GM12874 (cell line): ENCODE measurements around the gene LENG1.

ENCODE experiments used
- CTCF ChIP-seq: IDR thresholded peaks from 2 replicates; pipeline ENCODE4 v1.5.1; 2011; ENCODE audit warnings: low read depth, mild to moderate bottlenecking, control low read depth, low read length, moderate library complexity; ENCODE audit not compliant: insufficient read depth

The LENG1 gene

GRCh38 chr19:54128796-54129616 lies 30.5 kb downstream of the LENG1 start:
- no peak for TF ChIP-seq CTCF

- no peak for TF ChIP-seq CTCF
Observed at GRCh38 chr19:54128441-54128725, 31.1 kb downstream of the LENG1 start.

- TF ChIP-seq CTCF, result no peak
Observed at GRCh38 chr19:54127688-54128440, 31.7 kb downstream of the LENG1 start.

- no peak for TF ChIP-seq CTCF
Observed at GRCh38 chr19:54125713-54126112, 33.8 kb downstream of the LENG1 start.

- no peak for TF ChIP-seq CTCF
Observed at GRCh38 chr19:54124393-54124792, 35.1 kb downstream of the LENG1 start.

GRCh38 chr19:54123682-54124081 lies 35.8 kb downstream of the LENG1 start:
- no peak for TF ChIP-seq CTCF

- no peak for TF ChIP-seq CTCF
Observed at GRCh38 chr19:54121259-54121658, 38.3 kb downstream of the LENG1 start.
